ENCODE measurements around the gene TRAP1. TPM values are rescaled to one million over a fixed set of nuclear protein-coding genes. Genes with fewer than 3 reads are reported as not detected.

The TRAP1 gene
- total RNA-seq, 3 donors from 2014 or later: 56.9 to 94.5 (median 69.1) TPM

GRCh38 chr16:3754081-3754703, 36.9 kb upstream of the TRAP1 start:
- H3K36me3 ChIP-seq (ENCODE audit: low read depth): peaks cover 9% of the 10 kb centered on the region
- ATAC-seq: no peak
- intact Hi-C loops (cut with DNase I, micrococcal nuclease): no loop called here
- H3K4me3 ChIP-seq: no peak overlapping the region
- DNase-seq: no peak
- no peaks in the 10 kb centered on the region for H3K9me3 ChIP-seq
- TF ChIP-seq CTCF (IDR thresholded peaks at IDR 0.05): no peak
- no peaks in the 10 kb centered on the region for H3K4me1 ChIP-seq (ENCODE audit: low read depth)

- intact Hi-C loops (cut with DNase I, micrococcal nuclease): no loop called here
- ATAC-seq: no peak
- H3K4me1 ChIP-seq (ENCODE audit: low read depth): no peaks in the 10 kb centered on the region
- TF ChIP-seq CTCF (IDR thresholded peaks at IDR 0.05): no peak
- no peaks in the 10 kb centered on the region for H3K9me3 ChIP-seq
- peaks cover 9% of the 10 kb centered on the region for H3K36me3 ChIP-seq (ENCODE audit: low read depth)
- H3K4me3 ChIP-seq: no peak overlapping the region
- DNase-seq: no peak
These were observed 35.7 kb upstream of the TRAP1 start for GRCh38 chr16:3752984-3753383.

- DNase-seq (no peak), ATAC-seq (no peak)
- H3K9me3 ChIP-seq: no peaks in the 10 kb centered on the region
- no peak overlapping the region for H3K4me3 ChIP-seq
- TF ChIP-seq CTCF (IDR thresholded peaks at IDR 0.05): no peak
- no peaks in the 10 kb centered on the region for H3K4me1 ChIP-seq (ENCODE audit: low read depth)
- H3K36me3 ChIP-seq (ENCODE audit: low read depth): no peaks in the 10 kb centered on the region
- intact Hi-C loops (cut with DNase I, micrococcal nuclease): no loop called here
These were observed 34.6 kb upstream of the TRAP1 start for GRCh38 chr16:3751878-3752277.

DNA sequence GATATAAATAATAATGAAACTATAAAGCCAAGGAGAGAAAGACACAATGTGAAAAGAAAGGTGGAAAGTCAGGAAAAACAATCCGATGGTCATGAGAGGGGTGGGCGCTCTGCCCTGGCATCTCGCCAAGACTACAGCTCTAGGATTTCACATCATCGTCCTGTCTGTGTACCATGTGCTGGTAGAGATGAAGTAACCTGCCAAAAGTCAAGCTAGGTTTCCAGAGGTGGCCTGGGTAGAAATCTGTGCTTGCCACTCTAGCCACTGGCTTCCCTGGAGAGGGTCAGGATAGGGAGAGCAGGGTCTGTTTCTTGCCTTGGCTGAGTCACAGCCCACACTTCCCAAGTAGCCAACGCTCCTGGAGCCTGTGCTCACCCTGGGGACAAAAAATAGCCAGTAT, 31.0 kb upstream of the TRAP1 start:
- intact Hi-C loops (cut with DNase I, micrococcal nuclease): no loop called here
- H3K4me1 ChIP-seq (ENCODE audit: low read depth): peaks cover 6% of the 10 kb centered on the region
- ATAC-seq: no peak
- H3K9me3 ChIP-seq: no peaks in the 10 kb centered on the region
- TF ChIP-seq CTCF (IDR thresholded peaks at IDR 0.05): no peak
- no peaks in the 10 kb centered on the region for H3K36me3 ChIP-seq (ENCODE audit: low read depth)
- DNase-seq: no peak
- H3K4me3 ChIP-seq: no peak overlapping the region

GRCh38 chr16:3745751-3746355, 28.5 kb upstream of the TRAP1 start:
- H3K9me3 ChIP-seq: no peaks in the 10 kb centered on the region
- TF ChIP-seq CTCF (IDR thresholded peaks at IDR 0.05): no peak
- ATAC-seq (no peak), DNase-seq (no peak)
- intact Hi-C loops (cut with DNase I, micrococcal nuclease): no loop called here
- H3K4me1 ChIP-seq (ENCODE audit: low read depth): peaks cover 11% of the 10 kb centered on the region
- no peaks in the 10 kb centered on the region for H3K36me3 ChIP-seq (ENCODE audit: low read depth)
- no peak overlapping the region for H3K4me3 ChIP-seq
